ENCODE measurements around the gene SPEM2.

SPEM2 gene

GRCh38 chr17:7408863-7409262 lies 16.6 kb upstream of the SPEM2 start:
- Histone ChIP-seq H3K27ac (no peak overlapping the region), H3K27me3 (ENCODE audit: insufficient read depth, low read depth, severe bottlenecking) (no peaks in the 10 kb centered on the region), H3K4me3 (ENCODE audit: low read depth, low read length) (no peak overlapping the region), H3K36me3 (peaks cover 13% of the 10 kb centered on the region), H3K9me3 (ENCODE audit: severe bottlenecking) (no peaks in the 10 kb centered on the region)
- no peak for DNase-seq
- no peak for TF ChIP-seq CTCF (IDR thresholded peaks at IDR 0.05; ENCODE audit: low read depth, low read length)

GRCh38 chr17:7409716-7410115 lies 15.7 kb upstream of the SPEM2 start:
- DNase-seq: no peak
- no peak overlapping the region for H3K27ac ChIP-seq
- H3K36me3 ChIP-seq: peaks cover 13% of the 10 kb centered on the region
- no peak for TF ChIP-seq CTCF (IDR thresholded peaks at IDR 0.05; ENCODE audit: low read depth, low read length)
- H3K4me3 ChIP-seq (ENCODE audit: low read depth, low read length): no peak overlapping the region
- no peaks in the 10 kb centered on the region for H3K27me3 ChIP-seq (ENCODE audit: insufficient read depth, low read depth, severe bottlenecking)
- no peaks in the 10 kb centered on the region for H3K9me3 ChIP-seq (ENCODE audit: severe bottlenecking)

GRCh38 chr17:7410634-7411426 lies 14.6 kb upstream of the SPEM2 start:
- Histone ChIP-seq H3K27ac (no peak overlapping the region), H3K4me3 (ENCODE audit: low read depth, low read length) (no peak overlapping the region), H3K9me3 (ENCODE audit: severe bottlenecking) (no peaks in the 10 kb centered on the region), H3K27me3 (ENCODE audit: insufficient read depth, low read depth, severe bottlenecking) (no peaks in the 10 kb centered on the region), H3K36me3 (peaks cover 19% of the 10 kb centered on the region)
- DNase-seq: no peak
- TF ChIP-seq CTCF (IDR thresholded peaks at IDR 0.05; ENCODE audit: low read depth, low read length): no peak

- no peak overlapping the region for H3K27ac ChIP-seq
- no peaks in the 10 kb centered on the region for H3K27me3 ChIP-seq (ENCODE audit: insufficient read depth, low read depth, severe bottlenecking)
- H3K36me3 ChIP-seq: peaks cover 22% of the 10 kb centered on the region
- TF ChIP-seq CTCF (IDR thresholded peaks at IDR 0.05; ENCODE audit: low read depth, low read length): no peak
- no peak overlapping the region for H3K4me3 ChIP-seq (ENCODE audit: low read depth, low read length)
- H3K9me3 ChIP-seq (ENCODE audit: severe bottlenecking): no peaks in the 10 kb centered on the region
- no peak for DNase-seq
These were observed 14.0 kb upstream of the SPEM2 start for GRCh38 chr17:7411427-7411750.

GRCh38 chr17:7413346-7413985 lies 11.9 kb upstream of the SPEM2 start:
- Histone ChIP-seq H3K36me3 (peaks cover 22% of the 10 kb centered on the region), H3K27me3 (ENCODE audit: insufficient read depth, low read depth, severe bottlenecking) (no peaks in the 10 kb centered on the region), H3K4me3 (ENCODE audit: low read depth, low read length) (no peak overlapping the region), H3K9me3 (ENCODE audit: severe bottlenecking) (no peaks in the 10 kb centered on the region), H3K27ac (no peak overlapping the region)
- DNase-seq: no peak
- TF ChIP-seq CTCF (IDR thresholded peaks at IDR 0.05; ENCODE audit: low read depth, low read length): no peak

Measured in WERI-Rb-1 (cell line).